ENCODE measurements around the gene CAPZB. TPM values are rescaled to one million over a fixed set of nuclear protein-coding genes. Genes with fewer than 3 reads are reported as not detected.

Gene CAPZB
- 70.0 and 78.5 TPM in 2 replicates for total RNA-seq (2014; rRNA removed; shearing (Covaris generic))

DNA sequence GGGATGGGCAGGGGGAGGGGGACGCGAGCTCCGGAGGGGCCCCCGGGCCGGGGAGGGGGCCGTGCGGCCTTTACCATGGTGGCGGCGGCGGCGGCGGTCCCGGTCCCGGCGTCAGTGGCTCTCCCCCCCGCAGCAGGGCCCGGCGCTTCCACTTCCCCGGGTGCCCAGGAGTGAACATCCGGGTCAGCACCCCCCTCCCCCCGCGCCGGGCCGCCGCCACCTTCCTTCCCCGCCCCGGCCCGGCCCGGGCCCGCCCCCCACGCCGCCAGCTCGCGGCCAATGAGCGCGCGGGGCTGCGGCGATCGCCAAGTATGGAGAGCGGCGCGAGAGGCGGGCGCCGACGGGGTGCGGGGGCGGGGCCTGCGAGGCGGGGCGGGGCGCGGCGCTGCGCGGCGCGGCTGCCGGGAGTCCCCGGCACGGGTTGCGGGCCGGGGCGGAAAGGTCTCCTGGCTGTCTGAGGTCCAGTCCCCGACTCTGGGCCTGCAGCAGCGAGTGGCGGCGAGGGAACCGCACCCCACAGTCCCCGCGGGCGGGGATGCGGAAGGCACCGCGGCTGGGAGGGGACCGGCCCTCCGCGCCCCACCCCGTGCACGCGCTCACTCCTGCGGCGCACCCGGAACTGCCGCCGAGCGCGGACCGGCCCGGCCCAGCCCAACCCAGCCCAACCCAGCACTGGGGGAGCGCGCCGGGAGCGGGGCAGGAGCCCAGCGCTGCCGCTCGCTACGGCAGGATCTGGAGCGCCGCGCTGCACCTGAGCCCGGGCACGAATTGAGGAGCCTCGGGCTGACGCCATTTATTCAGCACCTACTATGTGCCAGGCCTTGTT is at the start of gene CAPZB:
Gene CAPZB, minus strand, starts transcription at position 178 of the 826 bp plus-strand sequence. Its CDS starts 101 bp downstream, at position 77.

DNA sequence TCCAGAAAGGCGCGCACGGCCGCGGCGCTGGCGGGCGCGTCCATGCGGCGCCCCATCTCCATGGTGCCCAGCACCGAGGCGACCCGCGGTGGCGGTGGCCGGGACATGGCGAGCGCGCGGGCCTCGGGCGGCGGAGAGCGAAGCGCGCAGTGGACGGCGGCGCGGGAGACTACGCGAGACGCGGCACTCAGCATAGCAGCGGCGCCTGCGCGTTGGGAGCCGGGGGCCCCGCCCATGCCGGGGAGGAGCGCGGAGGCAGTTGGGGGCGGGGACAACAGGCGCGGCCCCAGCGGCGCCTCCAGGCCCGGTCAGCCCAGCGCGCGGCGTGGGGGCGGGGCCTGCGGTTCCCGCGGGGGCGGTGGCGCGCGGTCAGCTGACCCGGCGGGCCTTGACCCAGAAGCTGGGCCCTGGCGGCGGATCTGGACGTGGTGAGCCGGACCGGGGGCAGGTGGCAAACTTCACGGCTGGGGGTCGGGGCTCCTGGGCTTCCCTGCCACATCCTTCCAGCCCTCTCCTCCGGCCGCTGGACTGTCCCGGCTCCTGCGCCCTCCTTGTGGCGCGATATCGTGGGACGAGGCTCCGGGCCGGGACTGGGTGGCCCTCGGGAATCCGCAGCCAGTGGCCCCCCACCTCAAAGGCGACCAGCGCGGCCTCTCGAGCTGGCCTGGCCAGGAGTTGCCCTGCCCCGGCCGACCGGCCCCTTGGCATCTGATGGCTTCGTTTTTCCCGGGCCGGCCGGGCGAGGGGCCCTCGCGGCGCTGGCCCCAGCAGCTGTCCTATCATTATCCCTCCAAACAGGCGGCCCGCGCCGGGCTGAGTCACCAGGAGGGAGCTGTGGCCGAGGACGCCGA is 173.2 kb downstream of the CAPZB start, which contains the start of the genes AKR7A2 and SLC66A1:
Gene AKR7A2, minus strand, starts transcription at position 214 of the 851 bp plus-strand sequence. Its CDS starts 20 bp downstream, at position 194.
Gene SLC66A1, plus strand, starts transcription at position 396 of the 851 bp plus-strand sequence. CDS start 5,352 bp downstream, outside the sequence.

Small RNA genes lying within 50 kb of the gene (small RNA-seq; reads per million reads assigned to genes)
- gene RN7SL277P (not detected), gene RNU4-28P (not detected), gene RNU6-1099P (not detected)

Other genes with a start within 250 kb of the CAPZB start
- 42.5 and 48.6 TPM in 2 replicates for gene EMC1, start 234.0 kb downstream of the CAPZB start, total RNA-seq (2014; rRNA removed; shearing (Covaris generic))
- 94.4 and 102 TPM in 2 replicates for gene MRTO4, start 233.7 kb downstream of the CAPZB start, total RNA-seq (2014; rRNA removed; shearing (Covaris generic))
- 0.57 and 1.2 TPM in 2 replicates for gene AKR7A3, start 196.8 kb downstream of the CAPZB start, total RNA-seq (2014; rRNA removed; shearing (Covaris generic))
- gene AKR7A2, start 173.4 kb downstream of the CAPZB start, total RNA-seq (2014; rRNA removed; shearing (Covaris generic)) = 79.0 and 98.2 TPM in 2 replicates
- gene SLC66A1, start 173.2 kb downstream of the CAPZB start, total RNA-seq (2014; rRNA removed; shearing (Covaris generic)) = 19.8 and 20.3 TPM in 2 replicates
- gene NBL1, start 158.8 kb upstream of the CAPZB start, total RNA-seq (2014; rRNA removed; shearing (Covaris generic)) = 42.2 and 47.6 TPM in 2 replicates
- gene HTR6, start 179.3 kb upstream of the CAPZB start, total RNA-seq (2014; rRNA removed; shearing (Covaris generic)) = 0.15 and 0.27 TPM in 2 replicates